HCT116 (cell line): ENCODE data around the gene ACYP2. TPM values are rescaled to one million over a fixed set of nuclear protein-coding genes. Genes with fewer than 3 reads are reported as not detected.

Experiments used
- ATAC-seq: fragments of 200-7000 bp; cut with Tn5 transposase; 2 replicates; pipeline ENCODE4 v1.9.1; 2020; ENCODE audit warnings: mild to moderate bottlenecking, moderate library complexity
- BruUV-seq: library from RNA; stranded (reverse); fragments of 400-500 nt; replicated peaks from 2 replicates; lab custom pipeline; 2021; lab: Mats Ljungman, UMichigan
- CTCF ChIA-PET: fragments of 300-600 bp; sonication (Branson Sonifier 250); formaldehyde crosslinking; loops from one replicate; lab custom pipeline; 2021; ENCODE audit warnings: antibody characterized with exemption; lab: Charles Lee
- POLR2A ChIA-PET: fragments of 300-600, 350-600 bp; sonication (Branson Sonifier 250); formaldehyde crosslinking; loops from one replicate; lab custom pipeline; 2021; ENCODE audit warnings: antibody characterized with exemption; lab: Charles Lee
- RAD21 ChIA-PET, 2 experiments: fragments of 300-600 bp; sonication (Branson Sonifier 250); formaldehyde crosslinking; loops; one replicate each; lab custom pipeline; 2023; ENCODE audit warnings: low total read pairs in 2 of 2; ENCODE audit not compliant: uncharacterized antibody in 2 of 2, unreplicated experiment in 2 of 2, low non-redundant PET in 1 of 2; lab: Charles Lee
- DNase-seq: peaks from one replicate; pipeline ENCODE4 v3.0.0-alpha.2; 2010; ENCODE audit warnings: low read depth, low spot score
- H2AFZ ChIP-seq: fragments of 200-600 bp; shearing (Covaris generic), sonication (generic); 2 replicates; pipeline ENCODE4 v1.6.1; 2017; ENCODE audit warnings: low read depth, mixed run types, mixed read lengths, antibody characterized with exemption, low read length; ENCODE audit not compliant: poor library complexity, severe bottlenecking
- H3K27ac ChIP-seq: 2 replicates; pipeline ENCODE4 v1.5.1; 2012; ENCODE audit warnings: low read depth, low read length
- H3K27me3 ChIP-seq: fragments of 200-600 bp; sonication (generic); 2 replicates; pipeline ENCODE4 v1.6.1; 2016; ENCODE audit warnings: mixed run types, low read length, mixed read lengths; ENCODE audit not compliant: insufficient read depth
- H3K36me3 ChIP-seq, 2 experiments: fragments of 200-500 bp in 1 of 2; fragments of 200-600 bp in 1 of 2; sonication (Bioruptor generic) in 1 of 2; sonication (generic) in 1 of 2; 2 replicates each; pipeline versions ENCODE4 v1.5.1 to v1.6.1; 2014 to 2016; ENCODE audit warnings: low read length in 2 of 2, inconsistent platforms in 1 of 2, mixed read lengths in 1 of 2, mixed run types in 1 of 2; ENCODE audit not compliant: insufficient read depth in 2 of 2, control insufficient read depth in 1 of 2
- H3K4me1 ChIP-seq, 2 experiments: fragments of 200-600 bp in 1 of 2; sonication (generic) in 1 of 2; 2 replicates each; pipeline versions ENCODE4 v1.5.1 to v1.6.1; 2012 to 2017; ENCODE audit warnings: low read length in 2 of 2, inconsistent platforms in 1 of 2, mild to moderate bottlenecking in 1 of 2, mixed read lengths in 1 of 2, mixed run types in 1 of 2, moderate library complexity in 1 of 2; ENCODE audit not compliant: insufficient read depth in 2 of 2, control insufficient read depth in 1 of 2
- H3K4me2 ChIP-seq: fragments of 200-600 bp; sonication (generic); 2 replicates; pipeline ENCODE4 v1.6.1; 2017; ENCODE audit warnings: mixed run types, low read length, mixed read lengths
- H3K4me3 ChIP-seq, 2 experiments: fragments of 200-600 bp in 1 of 2; sonication (generic) in 1 of 2; replicated peaks in 1 of 2; 2 replicates each; pipeline ENCODE4 v1.5.1; 2011 to 2016; ENCODE audit warnings: low read length in 2 of 2, control low read depth in 1 of 2, low read depth in 1 of 2, mild to moderate bottlenecking in 1 of 2, mixed read lengths in 1 of 2, mixed run types in 1 of 2
- H3K79me2 ChIP-seq: fragments of 200-600 bp; sonication (generic); 2 replicates; pipeline ENCODE4 v1.6.1; 2017; ENCODE audit warnings: mild to moderate bottlenecking, mixed run types, low read length, moderate library complexity, mixed read lengths; ENCODE audit not compliant: insufficient read depth
- H3K9ac ChIP-seq: fragments of 200-600 bp; sonication (generic); 2 replicates; pipeline ENCODE4 v1.6.1; 2016; ENCODE audit warnings: low read length, mixed read lengths
- H3K9me2 ChIP-seq: fragments of 200-600 bp; sonication (generic), shearing (Covaris generic); 2 replicates; pipeline ENCODE4 v1.6.1; 2017; ENCODE audit warnings: mixed run types, mild to moderate bottlenecking, moderate library complexity; ENCODE audit not compliant: insufficient read depth
- H3K9me3 ChIP-seq, 2 experiments: fragments of 200-500 bp in 1 of 2; fragments of 200-600 bp in 1 of 2; sonication (Bioruptor generic) in 1 of 2; sonication (generic) in 1 of 2; 2 replicates each; pipeline ENCODE4 v1.6.1; 2014 to 2017; ENCODE audit warnings: low read length in 2 of 2, mixed read lengths in 2 of 2, inconsistent platforms in 1 of 2, low read depth in 1 of 2, mild to moderate bottlenecking in 1 of 2, mixed run types in 1 of 2, moderate library complexity in 1 of 2; ENCODE audit not compliant: control insufficient read depth in 1 of 2, insufficient read depth in 1 of 2
- H4K20me1 ChIP-seq: fragments of 200-600 bp; sonication (generic), shearing (Covaris generic); 2 replicates; pipeline ENCODE4 v1.6.1; 2017; ENCODE audit warnings: mixed run types, mild to moderate bottlenecking, moderate library complexity; ENCODE audit not compliant: insufficient read depth
- CBX3 ChIP-seq: IDR thresholded peaks from 2 replicates; pipeline ENCODE4 v1.6.1; 2012; ENCODE audit warnings: low read depth
- CEBPB ChIP-seq: IDR thresholded peaks from 2 replicates; pipeline ENCODE4 v1.6.1; 2012; ENCODE audit warnings: low read depth
- ELF1 ChIP-seq: IDR thresholded peaks from 2 replicates; pipeline ENCODE4 v1.6.1; 2012; ENCODE audit warnings: low read depth, borderline replicate concordance
- EZH2 ChIP-seq: fragments of 200-600 bp; sonication (generic); IDR thresholded peaks from 2 replicates; pipeline ENCODE4 v1.6.1; 2017; ENCODE audit warnings: antibody characterized with exemption, mixed run types
- EZH2phosphoT487 ChIP-seq: fragments of 200-600 bp; IDR thresholded peaks from 2 replicates; pipeline ENCODE4 v1.6.1; 2018; ENCODE audit warnings: antibody characterized with exemption, borderline replicate concordance
- FOSL1 ChIP-seq: IDR thresholded peaks from 2 replicates; pipeline ENCODE4 v1.6.1; 2012; ENCODE audit warnings: low read depth
- JUND ChIP-seq: IDR thresholded peaks from 2 replicates; pipeline ENCODE4 v1.6.1; 2012
- POLR2A ChIP-seq: IDR thresholded peaks from 2 replicates; pipeline ENCODE4 v1.7.0; 2011; ENCODE audit warnings: borderline replicate concordance; ENCODE audit not compliant: insufficient read depth, insufficient read length; ENCODE audit errors: extremely low read depth
- SIN3A ChIP-seq: IDR thresholded peaks from 2 replicates; pipeline ENCODE4 v1.6.1; 2012; ENCODE audit warnings: low read depth
- TCF7L2 ChIP-seq: IDR thresholded peaks from 2 replicates; pipeline ENCODE4 v1.7.0; 2011; ENCODE audit warnings: borderline replicate concordance, inconsistent platforms; ENCODE audit not compliant: insufficient read depth, insufficient read length; ENCODE audit errors: extremely low read depth
- ZFX ChIP-seq: fragments of 450-650 bp; IDR thresholded peaks from 2 replicates; pipeline ENCODE4 v1.6.1; 2017
- ZNF274 ChIP-seq: fragments of 200-500 bp; sonication (Bioruptor generic); IDR thresholded peaks from 2 replicates; pipeline ENCODE4 v1.6.1; 2014; ENCODE audit warnings: mild to moderate bottlenecking, low read depth, low read length, inconsistent platforms
- intact Hi-C: fragments of 100-400 bp; cut with micrococcal nuclease; formaldehyde crosslinking; loops from 2 replicates; pipeline ENCODE4 v1.10.0; 2022
- total RNA-seq: library from RNA; stranded (reverse); gene quantifications from one replicate; pipeline ENCODE4 v1.2.1, GENCODE V29; 2021; ENCODE audit not compliant: unreplicated experiment
- TF ChIP-seq, protein P1 (sequence below): IDR thresholded peaks from 2 replicates; pipeline ENCODE4 v1.6.1; 2011; ENCODE audit warnings: mild to moderate bottlenecking, low read length, moderate library complexity; ENCODE audit not compliant: insufficient replicate concordance; ENCODE audit errors: extremely low read depth
- TF ChIP-seq, protein P2 (sequence below): IDR thresholded peaks from 2 replicates; pipeline ENCODE4 v1.6.1; 2012
- TF ChIP-seq, protein P3 (sequence below), 3 experiments: fragments of 200-600 bp in 1 of 3; sonication (generic) in 1 of 3; IDR thresholded peaks in 2 of 3; conservative IDR thresholded peaks in 1 of 3; 2 replicates each; pipeline ENCODE4 v1.5.1; 2012 to 2017; ENCODE audit warnings: low read depth in 2 of 3, low read length in 2 of 3, antibody characterized with exemption in 1 of 3, borderline replicate concordance in 1 of 3, control low read depth in 1 of 3, mild to moderate bottlenecking in 1 of 3, mixed read lengths in 1 of 3, mixed run types in 1 of 3, moderate library complexity in 1 of 3; ENCODE audit not compliant: insufficient read depth in 1 of 3
- TF ChIP-seq, protein P4 (sequence below): IDR thresholded peaks from 2 replicates; pipeline ENCODE4 v1.6.1; 2012

The ACYP2 gene
- total RNA-seq, 1 experiment from 2014 or later, result 9.4 TPM

DNA sequence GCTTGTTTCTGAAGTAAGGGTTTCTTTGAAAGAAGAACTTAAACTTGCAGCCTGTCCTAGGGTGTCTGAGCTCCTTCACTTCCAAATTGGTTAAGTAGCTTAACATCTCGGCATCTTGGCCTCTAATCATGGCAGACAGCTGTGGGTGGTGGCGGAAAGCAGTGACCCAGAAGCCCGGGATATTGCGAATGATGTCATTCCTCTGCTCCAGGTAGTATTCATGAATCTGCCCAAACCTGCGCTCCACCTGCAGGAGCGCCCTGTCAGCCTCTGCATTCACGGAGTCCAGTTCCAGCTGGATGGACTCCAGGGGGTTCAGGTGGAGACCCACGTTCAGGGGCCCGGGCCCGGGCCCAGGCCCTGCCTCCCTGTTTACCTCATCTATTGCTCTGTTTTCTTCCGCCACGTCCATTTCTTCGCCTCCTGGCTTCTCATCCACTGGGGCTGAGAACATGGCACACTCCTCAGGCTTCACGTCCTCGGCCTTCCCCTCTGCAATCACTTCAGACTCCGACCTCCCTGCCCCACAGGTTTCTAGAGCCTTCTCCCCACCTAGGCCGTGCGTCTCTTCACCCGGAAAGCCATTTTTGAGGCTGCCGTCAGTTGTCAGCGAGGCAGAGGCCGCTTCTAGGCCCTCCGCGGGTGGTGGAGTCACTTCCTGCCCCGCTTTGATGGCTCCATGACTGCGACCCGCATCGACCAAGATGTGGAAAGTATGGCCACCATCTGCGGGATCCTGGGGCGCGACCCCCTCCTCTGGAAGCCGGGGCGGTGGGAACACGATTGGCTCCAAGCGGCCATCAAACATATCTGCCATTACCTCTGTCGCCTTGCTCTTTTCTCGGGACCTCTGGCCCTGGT, 140.0 kb downstream of the ACYP2 start:
- ChIA-PET POLR2A (no interaction called here), CTCF (no interaction called here), RAD21 (no interaction called here)
- H3K27me3 ChIP-seq, result no peaks in the 10 kb centered on the region
- H4K20me1 ChIP-seq, result no peaks in the 10 kb centered on the region
- no peak overlapping the region for H3K9ac ChIP-seq
- ATAC-seq (no peak), DNase-seq (no peak)
- TF ChIP-seq, protein P1, sequence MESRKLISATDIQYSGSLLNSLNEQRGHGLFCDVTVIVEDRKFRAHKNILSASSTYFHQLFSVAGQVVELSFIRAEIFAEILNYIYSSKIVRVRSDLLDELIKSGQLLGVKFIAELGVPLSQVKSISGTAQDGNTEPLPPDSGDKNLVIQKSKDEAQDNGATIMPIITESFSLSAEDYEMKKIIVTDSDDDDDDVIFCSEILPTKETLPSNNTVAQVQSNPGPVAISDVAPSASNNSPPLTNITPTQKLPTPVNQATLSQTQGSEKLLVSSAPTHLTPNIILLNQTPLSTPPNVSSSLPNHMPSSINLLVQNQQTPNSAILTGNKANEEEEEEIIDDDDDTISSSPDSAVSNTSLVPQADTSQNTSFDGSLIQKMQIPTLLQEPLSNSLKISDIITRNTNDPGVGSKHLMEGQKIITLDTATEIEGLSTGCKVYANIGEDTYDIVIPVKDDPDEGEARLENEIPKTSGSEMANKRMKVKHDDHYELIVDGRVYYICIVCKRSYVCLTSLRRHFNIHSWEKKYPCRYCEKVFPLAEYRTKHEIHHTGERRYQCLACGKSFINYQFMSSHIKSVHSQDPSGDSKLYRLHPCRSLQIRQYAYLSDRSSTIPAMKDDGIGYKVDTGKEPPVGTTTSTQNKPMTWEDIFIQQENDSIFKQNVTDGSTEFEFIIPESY, result no peak
- intact Hi-C loops, result no loop called here
- no TSS peak for BruUV-seq
- no peak overlapping the region for H3K27ac ChIP-seq
- H3K36me3 ChIP-seq, result no peaks in the 10 kb centered on the region
- H3K9me2 ChIP-seq, result no peaks in the 10 kb centered on the region
- H3K79me2 ChIP-seq, result no peaks in the 10 kb centered on the region
- H3K9me3 ChIP-seq, result no peaks in the 10 kb centered on the region
- H2AFZ ChIP-seq, result no peak overlapping the region
- no peak overlapping the region for H3K4me3 ChIP-seq
- H3K4me1 ChIP-seq, result no peaks in the 10 kb centered on the region
- H3K4me2 ChIP-seq, result no peak overlapping the region

DNA sequence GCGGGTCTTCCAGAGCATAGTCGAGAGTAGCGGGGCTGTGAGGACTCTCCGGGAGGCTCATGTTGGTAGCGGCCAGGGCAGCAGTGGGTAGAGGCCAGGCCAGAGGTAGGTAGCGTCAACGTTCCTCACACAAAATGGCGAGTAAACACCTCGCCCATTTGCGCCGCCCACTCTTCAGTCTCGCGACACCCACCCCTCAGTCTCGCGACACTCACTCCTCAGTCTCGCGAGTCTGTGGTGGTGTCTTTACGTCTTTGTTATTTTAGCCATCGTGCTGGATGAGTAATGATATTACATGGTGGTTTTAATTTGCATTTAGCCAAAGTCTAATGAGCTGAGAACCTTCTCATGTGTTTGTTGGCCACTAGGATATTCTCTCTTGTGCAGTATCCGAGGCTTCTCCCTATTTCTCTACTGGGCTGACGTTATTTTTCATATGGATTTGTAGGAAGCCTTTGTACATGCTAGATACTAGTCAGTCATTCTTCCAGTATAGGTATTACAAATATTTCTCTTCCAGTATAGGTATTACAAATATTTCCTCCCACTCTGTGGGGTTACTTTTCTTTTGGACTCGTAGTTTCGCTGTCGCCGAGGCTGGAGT, 140.8 kb downstream of the ACYP2 start, which contains the start of gene TSPYL6:
TSS of gene TSPYL6 (minus strand) at position 139 of the 604 bp plus-strand sequence. CDS start at position 61, 78 bp downstream.
- Histone ChIP-seq H3K27ac (no peak within 1 kb of the TSS), H3K9me3 (no peaks in the 10 kb centered on the region), H3K36me3 (no peaks in the 10 kb centered on the region), H3K4me2 (no peak within 1 kb of the TSS), H3K9me2 (no peaks in the 10 kb centered on the region), H4K20me1 (no peaks in the 10 kb centered on the region), H3K27me3 (no peaks in the 10 kb centered on the region), H3K4me1 (no peaks in the 10 kb centered on the region), H3K4me3 (no peak within 1 kb of the TSS), H3K79me2 (no peaks in the 10 kb centered on the region), H2AFZ (no peak within 1 kb of the TSS), H3K9ac (no peak within 1 kb of the TSS)
- intact Hi-C loops, result no loop called here
- CTCF ChIA-PET, result no interaction called here
- DNase-seq, result no peak
- ATAC-seq, result no peak
- POLR2A ChIA-PET, result no interaction called here
- RAD21 ChIA-PET, result no interaction called here
- no TSS peak for BruUV-seq
- TF ChIP-seq ELF1, result no peak
- no peak for TF ChIP-seq ZNF274
- TF ChIP-seq CEBPB, result no peak
- no peak for TF ChIP-seq ZFX
- no peak for TF ChIP-seq EZH2phosphoT487
- TF ChIP-seq CBX3, result no peak
- TF ChIP-seq JUND, result no peak
- TF ChIP-seq, protein P2, sequence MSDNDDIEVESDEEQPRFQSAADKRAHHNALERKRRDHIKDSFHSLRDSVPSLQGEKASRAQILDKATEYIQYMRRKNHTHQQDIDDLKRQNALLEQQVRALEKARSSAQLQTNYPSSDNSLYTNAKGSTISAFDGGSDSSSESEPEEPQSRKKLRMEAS, result no peak
- TF ChIP-seq, protein P3, sequence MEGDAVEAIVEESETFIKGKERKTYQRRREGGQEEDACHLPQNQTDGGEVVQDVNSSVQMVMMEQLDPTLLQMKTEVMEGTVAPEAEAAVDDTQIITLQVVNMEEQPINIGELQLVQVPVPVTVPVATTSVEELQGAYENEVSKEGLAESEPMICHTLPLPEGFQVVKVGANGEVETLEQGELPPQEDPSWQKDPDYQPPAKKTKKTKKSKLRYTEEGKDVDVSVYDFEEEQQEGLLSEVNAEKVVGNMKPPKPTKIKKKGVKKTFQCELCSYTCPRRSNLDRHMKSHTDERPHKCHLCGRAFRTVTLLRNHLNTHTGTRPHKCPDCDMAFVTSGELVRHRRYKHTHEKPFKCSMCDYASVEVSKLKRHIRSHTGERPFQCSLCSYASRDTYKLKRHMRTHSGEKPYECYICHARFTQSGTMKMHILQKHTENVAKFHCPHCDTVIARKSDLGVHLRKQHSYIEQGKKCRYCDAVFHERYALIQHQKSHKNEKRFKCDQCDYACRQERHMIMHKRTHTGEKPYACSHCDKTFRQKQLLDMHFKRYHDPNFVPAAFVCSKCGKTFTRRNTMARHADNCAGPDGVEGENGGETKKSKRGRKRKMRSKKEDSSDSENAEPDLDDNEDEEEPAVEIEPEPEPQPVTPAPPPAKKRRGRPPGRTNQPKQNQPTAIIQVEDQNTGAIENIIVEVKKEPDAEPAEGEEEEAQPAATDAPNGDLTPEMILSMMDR (IDR thresholded peaks at IDR 0.05 in 2 of 3, conservative IDR thresholded peaks at IDR 0.05 in 1 of 3; ENCODE audit: borderline replicate concordance in 1 of 3, insufficient read depth in 1 of 3, low read depth in 2 of 3, low read length in 2 of 3), result no peak
- TF ChIP-seq POLR2A, result no peak
- no peak for TF ChIP-seq TCF7L2
- TF ChIP-seq, protein P4, sequence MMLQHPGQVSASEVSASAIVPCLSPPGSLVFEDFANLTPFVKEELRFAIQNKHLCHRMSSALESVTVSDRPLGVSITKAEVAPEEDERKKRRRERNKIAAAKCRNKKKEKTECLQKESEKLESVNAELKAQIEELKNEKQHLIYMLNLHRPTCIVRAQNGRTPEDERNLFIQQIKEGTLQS, result no peak
- no peak for TF ChIP-seq SIN3A
- no peak for TF ChIP-seq EZH2
- no peak for TF ChIP-seq FOSL1
